Measurements from ENCODE around the gene GOLGA6B. TPM values are rescaled to one million over a fixed set of nuclear protein-coding genes. Genes with fewer than 3 reads are reported as not detected.
A peak's percentile ranks its signal among the peaks of the same experiment; 100 is the strongest.
"Not testable (repeated sequence)": the region's sequence is repeated elsewhere in the genome, so short reads cannot be mapped to it uniquely, and the experiment has no call there.

GOLGA6B gene
- total RNA-seq, 1 donor from 2014 or later, result not detected

GRCh38 chr15:72663931-72664330 is 9.4 kb downstream of the GOLGA6B start:
- H3K4me3 ChIP-seq; DNase-seq (ENCODE audit: extremely low spot score in 2 of 2); H3K4me1 ChIP-seq; H3K27ac ChIP-seq; H3K27me3 ChIP-seq; H3K9me3 ChIP-seq; intact Hi-C loops (cut with DNase I); H3K36me3 ChIP-seq: not testable (repeated sequence)

GRCh38 chr15:72665706-72666105 is 11.2 kb downstream of the GOLGA6B start:
- H3K9me3 ChIP-seq; intact Hi-C loops (cut with DNase I); H3K4me1 ChIP-seq; DNase-seq (ENCODE audit: extremely low spot score in 2 of 2); H3K4me3 ChIP-seq; H3K36me3 ChIP-seq; H3K27ac ChIP-seq; H3K27me3 ChIP-seq: not testable (repeated sequence)

GRCh38 chr15:72669803-72670202 is 15.3 kb downstream of the GOLGA6B start:
- not testable (repeated sequence) for DNase-seq (ENCODE audit: extremely low spot score in 2 of 2)

GRCh38 chr15:72670656-72671352 is 16.3 kb downstream of the GOLGA6B start:
- DNase-seq (ENCODE audit: extremely low spot score in 2 of 2); intact Hi-C loops (cut with DNase I); H3K9me3 ChIP-seq; H3K36me3 ChIP-seq; H3K4me1 ChIP-seq; H3K27me3 ChIP-seq; H3K27ac ChIP-seq: not testable (repeated sequence)
- peak overlapping the region in 1 of 2 donors; percentile 18 for H3K4me3 ChIP-seq
- TF ChIP-seq CTCF (IDR thresholded peaks at IDR 0.05), result peak; percentile 37 to 59 (median 47)

More at GRCh38 chr15:72669803-72670202, 15.3 kb downstream of the GOLGA6B start:
- H3K27ac ChIP-seq; H3K4me3 ChIP-seq; H3K9me3 ChIP-seq; H3K36me3 ChIP-seq; intact Hi-C loops (cut with DNase I); H3K4me1 ChIP-seq; H3K27me3 ChIP-seq: not testable (repeated sequence)

GRCh38 chr15:72671525-72671924 is 17.0 kb downstream of the GOLGA6B start:
- H3K27ac ChIP-seq, result no peak overlapping the region
- H3K4me3 ChIP-seq, result no peak overlapping the region
- DNase-seq (ENCODE audit: extremely low spot score in 2 of 2), result no peak
- no peaks in the 10 kb centered on the region for H3K36me3 ChIP-seq
- no peaks in the 10 kb centered on the region for H3K4me1 ChIP-seq
- intact Hi-C loops (cut with DNase I), result no loop called here
- H3K9me3 ChIP-seq, result no peaks in the 10 kb centered on the region
- TF ChIP-seq CTCF (IDR thresholded peaks at IDR 0.05) (no peak), POLR2A (IDR thresholded peaks at IDR 0.05) (no peak), POLR2AphosphoS5 (IDR thresholded peaks at IDR 0.05; ENCODE audit: insufficient read depth in 1 of 2, low read depth in 1 of 2) (no peak)
- no peaks in the 10 kb centered on the region for H3K27me3 ChIP-seq

GRCh38 chr15:72676838-72677237 is 22.3 kb downstream of the GOLGA6B start:
- H3K4me3 ChIP-seq, result no peak overlapping the region
- no peaks in the 10 kb centered on the region for H3K4me1 ChIP-seq
- DNase-seq (ENCODE audit: extremely low spot score in 2 of 2), result no peak
- H3K9me3 ChIP-seq, result no peaks in the 10 kb centered on the region
- no peaks in the 10 kb centered on the region for H3K36me3 ChIP-seq
- no peak for TF ChIP-seq POLR2A (IDR thresholded peaks at IDR 0.05)
- TF ChIP-seq POLR2AphosphoS5 (IDR thresholded peaks at IDR 0.05; ENCODE audit: insufficient read depth in 1 of 2, low read depth in 1 of 2), result no peak
- TF ChIP-seq CTCF (IDR thresholded peaks at IDR 0.05), result no peak
- no peaks in the 10 kb centered on the region for H3K27me3 ChIP-seq
- no peak overlapping the region for H3K27ac ChIP-seq
- intact Hi-C loops (cut with DNase I), result no loop called here

- Histone ChIP-seq H3K4me1 (peaks cover 7% of the 10 kb centered on the region), H3K4me3 (no peak overlapping the region), H3K36me3 (no peaks in the 10 kb centered on the region), H3K27me3 (no peaks in the 10 kb centered on the region), H3K9me3 (no peaks in the 10 kb centered on the region), H3K27ac (no peak overlapping the region)
- intact Hi-C loops (cut with DNase I), result no loop called here
- TF ChIP-seq CTCF (IDR thresholded peaks at IDR 0.05) (no peak), POLR2AphosphoS5 (IDR thresholded peaks at IDR 0.05; ENCODE audit: insufficient read depth in 1 of 2, low read depth in 1 of 2) (no peak), POLR2A (IDR thresholded peaks at IDR 0.05) (no peak)
- no peak for DNase-seq (ENCODE audit: extremely low spot score in 2 of 2)
These were observed 26.4 kb downstream of the GOLGA6B start for GRCh38 chr15:72680931-72681330.
